Measurements from ENCODE around the gene TRRAP. TPM values are rescaled to one million over a fixed set of nuclear protein-coding genes. Genes with fewer than 3 reads are reported as not detected.

The TRRAP gene
- total RNA-seq, 3 donors from 2014 or later, result 47.0 to 48.7 (median 47.5) TPM

GRCh38 chr7:99000904-99001465 lies 122.7 kb downstream of the TRRAP start:
- H3K36me3 Mint-ChIP-seq (ENCODE audit: insufficient read depth), result peaks cover 36% of the 10 kb centered on the region
- no peaks in the 10 kb centered on the region for H3K9me3 Mint-ChIP-seq
- no peaks in the 10 kb centered on the region for H3K4me1 Mint-ChIP-seq (ENCODE audit: low read depth)
- peak; percentile 31 to 72 for ATAC-seq
- no peak overlapping the region for H3K4me3 Mint-ChIP-seq
- DNase-seq, result no peak
- no peaks in the 10 kb centered on the region for H3K27me3 Mint-ChIP-seq (ENCODE audit: low read depth)

DNA sequence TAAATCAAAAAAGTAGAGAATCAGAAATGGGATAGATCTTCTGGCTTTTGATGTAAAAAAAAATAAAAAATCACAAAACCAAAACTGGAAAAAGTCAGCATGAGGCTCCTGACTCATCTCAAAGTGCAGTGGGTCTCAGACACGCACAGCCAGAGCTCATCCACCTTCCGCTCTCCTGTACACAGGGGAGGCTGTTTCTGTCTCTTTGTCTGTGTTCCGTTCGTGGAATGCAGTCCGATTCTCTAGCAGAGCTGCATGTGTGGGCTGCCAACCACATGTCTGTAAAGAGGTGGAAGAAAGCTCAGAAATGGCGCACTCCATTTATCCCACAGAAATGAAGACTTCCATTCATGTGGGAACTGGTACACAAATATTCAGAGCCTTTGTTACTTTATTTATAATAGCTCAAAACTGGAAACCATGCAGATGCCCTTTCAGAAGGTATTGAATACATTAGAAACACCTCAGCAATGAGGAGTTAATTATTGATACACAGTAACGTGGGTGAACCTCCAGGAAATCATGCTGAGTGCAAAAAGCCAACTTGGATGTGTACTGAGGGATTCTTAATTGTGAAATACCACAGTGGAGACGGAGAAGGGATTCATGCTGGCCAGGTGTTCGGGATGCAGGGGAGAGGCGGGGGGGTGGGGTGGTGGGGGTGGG lies 123.3 kb downstream of the TRRAP start:
- Mint-ChIP-seq H3K4me3 (no peak overlapping the region), H3K36me3 (ENCODE audit: insufficient read depth) (peaks cover 35% of the 10 kb centered on the region), H3K4me1 (ENCODE audit: low read depth) (no peaks in the 10 kb centered on the region), H3K9me3 (no peaks in the 10 kb centered on the region), H3K27me3 (ENCODE audit: low read depth) (no peaks in the 10 kb centered on the region)
- peak; percentile 39 to 42 for ATAC-seq
- no peak for DNase-seq

DNA sequence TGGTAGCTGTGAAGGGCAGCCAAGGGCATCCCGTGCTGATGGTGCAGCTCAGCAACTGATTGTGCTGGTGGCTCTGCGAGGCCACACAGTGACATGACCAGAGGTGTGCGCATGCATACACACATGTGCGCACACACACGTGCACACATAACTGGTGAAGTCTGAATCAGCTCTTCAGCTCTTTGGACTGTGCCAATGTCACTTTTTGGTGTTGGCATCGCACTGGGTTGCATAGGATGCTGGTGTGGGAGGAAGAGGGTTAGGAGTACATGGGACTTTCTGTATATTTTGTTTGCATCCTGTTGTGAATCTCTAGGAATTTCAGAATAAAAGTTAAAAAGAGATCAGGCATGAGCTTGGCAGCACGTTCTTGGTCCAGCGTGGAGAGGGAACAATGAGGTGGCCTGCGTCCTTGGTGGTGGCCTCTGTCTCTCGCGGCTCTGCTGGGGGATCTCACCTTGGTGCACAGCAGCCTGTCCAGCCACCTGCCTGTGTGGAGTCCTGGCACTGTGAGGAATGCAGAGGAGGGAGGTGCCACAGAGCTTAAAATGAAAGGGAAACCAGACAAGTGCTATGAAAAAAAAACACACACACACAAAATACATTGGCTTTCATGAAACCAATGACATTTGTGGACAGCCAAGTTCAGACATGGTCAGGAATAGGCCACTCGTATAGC lies 124.0 kb downstream of the TRRAP start:
- Mint-ChIP-seq H3K4me1 (ENCODE audit: low read depth) (no peaks in the 10 kb centered on the region), H3K36me3 (ENCODE audit: insufficient read depth) (peaks cover 38% of the 10 kb centered on the region), H3K9me3 (no peaks in the 10 kb centered on the region), H3K4me3 (no peak overlapping the region), H3K27me3 (ENCODE audit: low read depth) (no peaks in the 10 kb centered on the region)
- ATAC-seq, result no peak
- no peak for DNase-seq

- DNase-seq, result no peak
- Mint-ChIP-seq H3K36me3 (ENCODE audit: insufficient read depth) (peaks cover 35% of the 10 kb centered on the region), H3K27me3 (ENCODE audit: low read depth) (no peaks in the 10 kb centered on the region)
Observed at GRCh38 chr7:99002827-99003212, 124.5 kb downstream of the TRRAP start.

GRCh38 chr7:99003419-99003818 lies 125.1 kb downstream of the TRRAP start:
- no peak for DNase-seq
- H3K4me1 Mint-ChIP-seq (ENCODE audit: low read depth), result no peaks in the 10 kb centered on the region

More at GRCh38 chr7:99002827-99003212, 124.5 kb downstream of the TRRAP start:
- Mint-ChIP-seq H3K4me1 (ENCODE audit: low read depth) (no peaks in the 10 kb centered on the region), H3K4me3 (no peak overlapping the region), H3K9me3 (no peaks in the 10 kb centered on the region)
- no peak for ATAC-seq

DNA sequence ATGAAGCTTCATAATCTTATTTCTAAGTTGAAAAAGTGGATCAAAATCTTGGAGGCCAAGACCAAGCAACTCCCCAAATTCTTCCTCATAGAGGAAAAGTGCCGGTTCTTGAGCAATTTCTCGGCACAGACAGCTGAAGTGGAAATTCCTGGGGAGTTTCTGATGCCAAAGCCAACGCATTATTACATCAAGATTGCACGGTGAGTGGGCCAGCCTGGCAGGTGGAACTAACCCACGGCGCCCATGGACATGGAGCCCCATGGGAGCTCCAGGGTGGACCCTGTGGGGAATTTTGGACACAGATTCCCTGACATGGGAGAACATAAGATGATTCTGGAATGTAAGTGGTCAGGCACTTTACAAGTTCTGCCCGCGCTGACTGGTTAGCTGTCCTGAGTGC lies 125.9 kb downstream of the TRRAP start:
- DNase-seq (no peak), ATAC-seq (no peak)
- no peaks in the 10 kb centered on the region for H3K9me3 Mint-ChIP-seq
- no peak overlapping the region for H3K4me3 Mint-ChIP-seq
- peaks cover 39% of the 10 kb centered on the region for H3K36me3 Mint-ChIP-seq (ENCODE audit: insufficient read depth)
- no peaks in the 10 kb centered on the region for H3K4me1 Mint-ChIP-seq (ENCODE audit: low read depth)
- H3K27me3 Mint-ChIP-seq (ENCODE audit: low read depth), result no peaks in the 10 kb centered on the region

More at GRCh38 chr7:99003419-99003818, 125.1 kb downstream of the TRRAP start:
- ATAC-seq, result no peak
- no peaks in the 10 kb centered on the region for H3K27me3 Mint-ChIP-seq (ENCODE audit: low read depth)
- no peak overlapping the region for H3K4me3 Mint-ChIP-seq
- peaks cover 37% of the 10 kb centered on the region for H3K36me3 Mint-ChIP-seq (ENCODE audit: insufficient read depth)
- H3K9me3 Mint-ChIP-seq, result no peaks in the 10 kb centered on the region

GRCh38 chr7:99004781-99005500 lies 126.6 kb downstream of the TRRAP start:
- ATAC-seq, result no peak
- H3K27me3 Mint-ChIP-seq (ENCODE audit: low read depth), result no peaks in the 10 kb centered on the region
- DNase-seq, result no peak

DNA sequence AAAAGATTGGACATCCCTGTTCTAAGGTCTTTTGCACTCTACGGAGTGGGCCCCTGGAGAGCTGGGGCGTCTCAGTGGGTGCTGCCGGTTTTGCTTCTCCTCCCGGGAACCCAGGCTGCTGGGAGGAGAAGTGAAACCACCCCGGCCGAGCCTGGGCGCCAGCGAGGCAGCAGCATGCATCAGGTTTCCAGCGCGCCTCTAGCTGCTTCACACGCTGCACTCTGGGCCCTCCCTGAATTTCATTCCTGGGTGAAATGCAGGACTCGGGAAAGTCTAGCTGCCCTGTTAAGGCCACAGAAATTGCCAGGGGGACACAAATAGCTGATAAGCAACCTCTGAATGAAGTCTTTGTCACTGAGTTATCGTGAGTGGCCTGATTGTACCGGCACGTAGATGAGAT lies 127.4 kb downstream of the TRRAP start:
- H3K9me3 Mint-ChIP-seq, result no peaks in the 10 kb centered on the region
- DNase-seq, result no peak
- H3K36me3 Mint-ChIP-seq (ENCODE audit: insufficient read depth), result peaks cover 46% of the 10 kb centered on the region

More at GRCh38 chr7:99004781-99005500, 126.6 kb downstream of the TRRAP start:
- Mint-ChIP-seq H3K9me3 (no peaks in the 10 kb centered on the region), H3K4me3 (no peak overlapping the region), H3K4me1 (ENCODE audit: low read depth) (no peaks in the 10 kb centered on the region), H3K36me3 (ENCODE audit: insufficient read depth) (peaks cover 39% of the 10 kb centered on the region)

GRCh38 chr7:99006739-99007424 lies 128.6 kb downstream of the TRRAP start:
- H3K27me3 Mint-ChIP-seq (ENCODE audit: low read depth), result no peaks in the 10 kb centered on the region
- no peak for DNase-seq
- H3K4me1 Mint-ChIP-seq (ENCODE audit: low read depth), result no peaks in the 10 kb centered on the region
- no peak overlapping the region for H3K4me3 Mint-ChIP-seq
- H3K9me3 Mint-ChIP-seq, result no peaks in the 10 kb centered on the region
- H3K36me3 Mint-ChIP-seq (ENCODE audit: insufficient read depth), result peaks cover 45% of the 10 kb centered on the region
- ATAC-seq, result no peak

More for the DNA sequence above, 127.4 kb downstream of the TRRAP start:
- H3K27me3 Mint-ChIP-seq (ENCODE audit: low read depth), result no peaks in the 10 kb centered on the region
- no peak overlapping the region for H3K4me3 Mint-ChIP-seq
- ATAC-seq, result no peak
- H3K4me1 Mint-ChIP-seq (ENCODE audit: low read depth), result no peaks in the 10 kb centered on the region

- peaks cover 45% of the 10 kb centered on the region for H3K36me3 Mint-ChIP-seq (ENCODE audit: insufficient read depth)
Observed at GRCh38 chr7:99008181-99008631, 129.9 kb downstream of the TRRAP start.

DNA sequence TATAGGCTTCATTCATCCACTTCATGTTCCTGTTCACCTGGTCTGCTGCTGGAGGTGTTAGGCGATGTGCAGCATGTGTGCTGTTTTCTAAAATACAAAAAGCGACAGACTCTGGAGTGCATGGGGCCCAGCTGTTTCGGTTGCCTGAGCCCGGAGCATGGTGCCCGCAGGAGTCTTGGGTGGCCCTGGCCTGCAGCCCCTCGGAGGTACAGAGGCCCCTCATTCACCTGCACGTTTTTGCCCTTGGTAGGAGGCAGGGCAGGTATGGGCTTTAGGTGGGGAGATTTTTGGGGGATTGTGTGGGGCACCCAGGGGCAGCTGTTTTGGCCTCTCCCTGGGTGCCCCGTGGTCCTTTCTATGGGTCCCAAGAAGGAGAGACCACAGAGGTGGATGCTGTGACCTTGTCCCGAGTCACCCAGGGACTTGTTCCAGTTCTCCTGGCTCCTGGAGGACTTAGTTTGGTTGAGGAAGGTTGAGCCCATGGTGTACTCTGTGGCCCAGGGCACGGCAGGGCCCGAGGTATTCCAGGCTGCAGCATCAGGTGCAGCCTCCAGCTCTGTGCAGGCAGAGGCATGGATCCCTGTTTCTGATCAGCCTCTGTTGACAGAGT lies 130.7 kb downstream of the TRRAP start:
- Mint-ChIP-seq H3K4me3 (no peak overlapping the region), H3K4me1 (ENCODE audit: low read depth) (no peaks in the 10 kb centered on the region), H3K9me3 (no peaks in the 10 kb centered on the region), H3K36me3 (ENCODE audit: insufficient read depth) (peaks cover 46% of the 10 kb centered on the region), H3K27me3 (ENCODE audit: low read depth) (no peaks in the 10 kb centered on the region)
- ATAC-seq (no peak), DNase-seq (no peak)

More at GRCh38 chr7:99008181-99008631, 129.9 kb downstream of the TRRAP start:
- Mint-ChIP-seq H3K9me3 (no peaks in the 10 kb centered on the region), H3K27me3 (ENCODE audit: low read depth) (no peaks in the 10 kb centered on the region), H3K4me1 (ENCODE audit: low read depth) (no peaks in the 10 kb centered on the region), H3K4me3 (no peak overlapping the region)
- ATAC-seq (no peak), DNase-seq (no peak)

- Mint-ChIP-seq H3K9me3 (no peaks in the 10 kb centered on the region), H3K4me1 (ENCODE audit: low read depth) (no peaks in the 10 kb centered on the region), H3K4me3 (no peak overlapping the region), H3K27me3 (ENCODE audit: low read depth) (no peaks in the 10 kb centered on the region), H3K36me3 (ENCODE audit: insufficient read depth) (peaks cover 49% of the 10 kb centered on the region)
- DNase-seq (no peak), ATAC-seq (no peak)
Observed at GRCh38 chr7:99010281-99010680, 131.9 kb downstream of the TRRAP start.

GRCh38 chr7:99011341-99011705 lies 133.0 kb downstream of the TRRAP start:
- no peak for ATAC-seq
- Mint-ChIP-seq H3K4me3 (no peak overlapping the region), H3K9me3 (no peaks in the 10 kb centered on the region), H3K36me3 (ENCODE audit: insufficient read depth) (peaks cover 53% of the 10 kb centered on the region), H3K27me3 (ENCODE audit: low read depth) (no peaks in the 10 kb centered on the region), H3K4me1 (ENCODE audit: low read depth) (no peaks in the 10 kb centered on the region)
- DNase-seq, result no peak
